Stimulated activated CD8-positive, alpha-beta memory T cell treated with anti-CD3 and anti-CD28 coated beads, Interleukin-2, amount 100 ng/mL, for 1 hour (primary cell): ENCODE measurements around the gene PRMT7.

Experiments used
- DNase-seq, 2 donors: peaks; one replicate each; pipeline ENCODE4 v3.0.0-alpha.2; 2020; ENCODE audit warnings: low read depth in 2 of 2

Gene PRMT7

DNA sequence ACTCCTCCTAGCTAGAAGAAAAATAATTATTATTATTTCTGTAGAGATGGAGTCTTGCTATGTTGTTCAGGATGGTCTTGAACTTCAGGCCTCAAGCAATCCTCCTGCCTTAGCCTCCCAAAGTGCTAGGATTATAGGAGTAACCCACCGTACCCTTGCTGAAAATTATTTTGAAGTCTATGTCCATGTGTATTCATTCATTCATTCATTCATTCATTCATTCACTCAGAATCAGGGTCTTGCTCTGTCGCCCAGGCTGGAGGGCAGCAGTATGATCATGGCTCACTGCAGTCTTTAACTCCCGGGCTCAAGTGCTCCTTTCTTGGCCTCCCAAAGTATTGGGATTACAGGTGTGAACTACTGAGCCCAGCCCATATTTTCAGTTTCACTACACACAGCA, 4.2 kb upstream of the PRMT7 start:
- DNase-seq: no peak

- DNase-seq: no peak
Observed at GRCh38 chr16:68309799-68310198, 1.0 kb upstream of the PRMT7 start.

DNA sequence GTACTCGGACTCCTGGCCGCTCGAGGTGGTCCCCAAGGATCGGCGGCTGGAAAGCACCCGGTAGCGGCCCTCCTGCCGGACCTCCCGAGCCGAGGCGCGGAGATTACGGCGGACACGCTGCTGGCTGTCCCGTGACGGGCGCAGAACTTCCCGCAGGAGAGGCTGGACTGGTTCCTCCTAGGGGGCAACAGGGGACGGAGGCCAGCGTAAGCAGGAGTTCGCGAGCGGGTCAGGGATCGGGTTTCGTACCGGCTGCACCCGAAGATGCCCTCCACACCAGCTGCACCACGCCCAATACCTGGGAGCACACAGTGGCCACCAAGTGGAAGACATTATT, 414 bp upstream of the PRMT7 start:
- DNase-seq: no peak

- DNase-seq: no peak
Observed at GRCh38 chr16:68313116-68313515, 2.3 kb downstream of the PRMT7 start.

DNA sequence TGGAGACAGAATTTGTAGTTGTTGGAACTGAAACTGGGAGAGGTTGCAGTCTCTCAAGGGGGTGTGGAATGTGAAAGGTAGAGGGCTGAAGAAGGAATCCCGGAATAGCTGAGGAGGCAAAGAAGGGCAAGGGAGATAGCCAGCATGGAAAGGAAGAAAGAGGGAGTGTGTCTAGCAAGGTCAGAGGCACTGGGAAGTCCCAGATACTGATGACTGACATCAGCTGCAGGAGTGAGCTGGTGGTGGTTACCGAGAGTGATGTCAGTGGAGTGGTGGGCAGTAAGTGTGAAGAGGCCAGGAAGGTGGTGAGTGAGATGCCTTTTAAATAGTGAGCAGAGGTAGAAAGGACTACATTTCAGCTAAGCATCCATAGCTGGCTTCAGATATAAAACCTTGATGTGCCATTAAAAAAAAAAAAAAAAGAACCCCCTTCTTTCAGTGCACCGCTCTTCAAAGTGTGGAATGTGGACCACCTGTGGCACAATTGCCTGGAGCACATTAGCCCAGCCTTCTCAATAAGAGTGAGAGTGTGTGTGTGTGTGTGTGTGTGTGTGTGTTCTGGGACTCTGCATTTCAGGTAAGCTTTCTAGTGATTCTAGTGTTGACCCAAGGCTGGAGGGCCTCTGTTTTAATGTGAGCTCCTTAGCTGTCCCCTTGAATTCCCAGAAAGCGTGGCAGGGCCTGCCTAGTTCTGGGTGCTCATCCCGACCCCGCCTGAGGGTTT, 8.5 kb downstream of the PRMT7 start:
- peak in 1 of 2 donors; percentile 4 for DNase-seq

DNA sequence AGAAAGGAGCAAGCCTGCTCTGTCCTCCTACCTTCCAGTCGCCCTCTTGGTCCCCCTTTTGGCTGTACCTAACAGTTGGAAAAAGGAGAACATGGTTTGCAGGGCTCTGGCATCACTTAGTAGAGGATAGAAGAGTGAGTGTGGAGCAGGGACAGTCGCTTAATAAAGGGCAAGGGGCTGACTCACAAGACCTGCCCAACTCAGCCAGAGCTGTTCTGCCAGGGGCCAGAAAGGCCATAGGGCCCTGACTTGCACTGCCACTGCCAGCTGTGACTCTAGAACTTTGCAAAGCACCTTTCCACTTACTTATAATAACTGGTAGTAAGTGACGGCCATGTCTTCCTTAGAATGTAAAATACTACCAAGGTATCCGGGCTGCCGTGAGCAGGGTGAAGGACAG, 13.5 kb downstream of the PRMT7 start:
- DNase-seq: no peak

- DNase-seq: no peak
Observed at GRCh38 chr16:68324780-68325357, 14.1 kb downstream of the PRMT7 start.

DNA sequence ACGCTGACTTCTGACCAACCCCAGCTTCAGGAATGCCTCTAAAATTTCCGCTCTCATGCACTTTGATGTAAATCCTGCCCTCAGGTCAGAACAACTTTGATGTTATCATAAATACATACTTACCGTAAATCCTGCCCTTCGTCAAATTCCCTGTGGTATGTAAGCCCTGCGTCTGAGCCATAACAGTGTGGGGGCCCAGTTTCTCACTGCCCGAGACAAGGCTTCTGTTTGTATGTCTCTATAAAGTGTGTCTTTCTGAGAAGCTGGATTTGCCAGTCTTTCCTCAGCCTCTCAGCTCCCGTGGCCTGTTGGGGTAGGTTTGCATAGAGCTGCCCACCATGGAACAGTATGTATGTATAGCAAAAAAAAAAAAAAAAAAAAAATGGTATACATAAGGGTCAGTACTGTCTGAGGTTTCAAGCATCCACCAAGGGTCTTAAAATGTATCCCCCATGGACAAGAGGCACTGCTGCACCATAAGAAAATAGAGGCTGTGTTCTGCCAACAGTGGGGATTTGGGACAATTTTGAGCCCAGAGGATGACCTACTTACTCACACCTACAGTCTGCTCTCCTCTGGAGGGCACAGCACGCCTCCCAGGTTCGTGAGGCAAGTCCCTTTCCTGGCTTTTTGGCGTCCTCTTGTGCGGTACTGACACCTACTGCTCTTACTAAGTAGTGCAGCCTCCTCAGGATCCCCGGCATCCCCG, 17.5 kb downstream of the PRMT7 start:
- peak; percentile 55 to 59 for DNase-seq

DNA sequence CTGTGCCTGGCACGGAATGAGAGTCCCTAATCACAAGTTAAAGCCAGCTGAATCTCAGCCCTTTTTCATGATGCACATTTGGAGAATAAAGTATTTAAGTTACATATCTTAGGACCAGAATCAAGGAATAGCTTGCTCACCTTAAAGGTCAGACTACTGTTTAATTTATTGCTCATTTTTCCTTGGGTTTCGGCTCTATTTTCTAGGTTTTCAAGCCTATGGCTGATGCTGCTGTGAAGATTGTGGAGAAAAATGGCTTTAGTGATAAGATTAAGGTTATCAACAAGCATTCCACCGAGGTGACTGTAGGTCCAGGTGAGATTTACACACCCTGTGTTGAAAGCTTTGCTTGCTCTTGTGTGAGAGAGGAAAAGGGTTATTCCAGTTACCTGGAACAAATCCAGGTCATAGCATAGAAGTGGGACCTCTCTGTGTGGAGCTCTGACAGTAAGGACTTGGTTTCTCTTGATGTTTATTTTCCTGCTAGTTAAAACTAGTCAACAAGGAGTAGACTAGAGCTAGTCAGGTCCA, 18.1 kb downstream of the PRMT7 start:
- DNase-seq: no peak

DNA sequence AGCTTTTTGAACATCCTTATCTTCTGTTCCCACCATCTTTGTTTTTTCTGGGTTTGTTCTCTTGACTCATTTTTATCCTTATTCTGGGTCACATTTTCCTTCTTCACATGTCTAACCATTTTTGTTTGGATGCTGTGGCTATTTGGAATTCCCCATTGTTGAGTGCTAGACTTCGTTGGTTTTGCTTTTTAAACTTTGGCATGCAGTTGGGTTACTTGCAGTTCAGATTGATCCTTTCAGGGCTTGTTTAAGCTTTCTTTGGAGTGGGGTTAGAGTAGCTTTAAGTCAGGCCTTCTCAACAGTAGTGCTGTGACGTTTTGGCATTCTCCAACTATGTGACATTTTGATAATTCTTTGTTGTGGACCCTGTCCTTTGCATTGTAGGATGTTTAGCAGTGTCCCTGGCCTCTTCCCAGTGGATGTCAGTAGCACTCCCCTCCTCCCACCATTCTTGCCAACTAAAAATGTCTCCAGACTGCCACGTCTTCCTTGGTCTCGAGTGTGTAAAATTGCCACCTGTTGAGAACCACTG, 21.1 kb downstream of the PRMT7 start:
- no peak for DNase-seq

- DNase-seq: no peak
Observed at GRCh38 chr16:68332411-68333121, 21.7 kb downstream of the PRMT7 start.

GRCh38 chr16:68335175-68335574, 24.4 kb downstream of the PRMT7 start:
- no peak for DNase-seq

GRCh38 chr16:68338326-68339119, 27.7 kb downstream of the PRMT7 start:
- no peak for DNase-seq

- DNase-seq: no peak
Observed at GRCh38 chr16:68339214-68339613, 28.4 kb downstream of the PRMT7 start.

DNA sequence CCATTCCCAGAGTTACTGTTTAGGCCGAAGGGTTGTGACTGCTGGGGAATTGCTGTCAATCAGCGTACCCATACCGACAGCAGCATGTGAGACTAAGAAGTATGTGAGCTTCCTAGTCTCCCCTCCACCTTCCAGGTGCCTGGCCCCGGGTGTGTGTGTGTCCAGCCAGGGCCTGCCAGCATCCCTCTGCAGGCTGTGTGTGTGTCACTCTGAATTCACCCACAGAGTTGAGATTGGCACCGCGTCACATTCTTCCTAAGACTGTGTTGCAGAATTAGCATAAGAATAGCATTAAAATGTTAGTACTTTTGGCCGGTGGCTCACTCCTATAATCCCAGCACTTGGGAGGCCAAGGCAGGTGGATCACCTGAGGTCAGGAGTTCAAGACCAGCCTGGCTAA, 31.8 kb downstream of the PRMT7 start:
- DNase-seq: no peak

GRCh38 chr16:68343137-68343536, 32.3 kb downstream of the PRMT7 start:
- no peak for DNase-seq

GRCh38 chr16:68344252-68344651, 33.4 kb downstream of the PRMT7 start:
- DNase-seq: no peak

DNA sequence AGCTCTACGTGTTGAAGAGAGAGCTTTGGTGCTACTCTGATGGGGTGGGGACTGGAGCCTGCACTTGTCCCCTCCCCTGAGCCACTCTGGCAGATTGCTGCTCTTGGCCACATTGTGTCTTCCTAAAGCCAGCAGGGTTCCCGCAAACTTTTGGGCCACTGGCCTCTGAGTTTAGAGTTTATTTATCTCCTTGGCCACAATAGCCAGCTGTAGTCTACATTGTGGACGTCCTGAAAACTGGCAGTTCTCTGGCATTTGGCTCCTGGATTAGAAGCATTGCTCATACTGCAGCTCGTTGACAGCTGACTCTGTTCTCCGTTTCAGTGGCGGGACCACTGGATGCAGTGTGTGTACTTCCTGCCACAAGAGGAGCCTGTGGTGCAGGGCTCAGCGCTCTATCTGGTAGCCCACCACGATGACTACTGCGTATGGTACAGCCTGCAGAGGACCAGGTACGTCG, 34.6 kb downstream of the PRMT7 start:
- DNase-seq: no peak

- no peak for DNase-seq
Observed at GRCh38 chr16:68345958-68346635, 35.3 kb downstream of the PRMT7 start.

DNA sequence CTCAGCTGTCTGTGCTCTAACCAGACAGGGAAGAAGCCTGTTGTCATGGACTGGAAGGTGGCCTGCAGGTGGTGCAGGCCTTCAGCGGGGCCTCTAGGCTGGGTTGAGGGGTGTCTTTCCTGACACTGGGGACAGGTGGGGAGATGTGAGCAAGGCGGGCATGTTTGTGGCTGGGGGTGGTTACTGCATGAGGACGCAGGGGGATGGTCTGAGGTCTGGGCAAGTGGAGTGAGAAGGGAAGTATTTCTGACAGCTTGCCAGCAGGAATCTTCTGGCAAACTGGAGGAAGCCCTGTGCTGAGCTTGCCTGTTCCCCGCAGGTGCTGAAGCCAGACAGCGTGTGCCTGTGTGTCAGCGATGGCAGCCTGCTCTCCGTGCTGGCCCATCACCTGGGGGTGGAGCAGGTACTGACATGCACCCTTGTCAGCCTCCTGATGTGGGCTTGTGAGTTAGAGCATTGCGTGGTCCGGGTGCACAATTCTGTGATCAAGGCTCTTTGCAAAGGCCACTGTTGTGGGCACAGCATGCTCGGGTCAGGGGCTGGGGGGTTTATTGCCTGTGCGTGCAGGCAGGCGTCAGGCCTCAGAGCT, 36.2 kb downstream of the PRMT7 start:
- no peak for DNase-seq
